Heart left ventricle (tissue), 13 donors: ENCODE results near the gene ADCK2.
A peak's percentile ranks its signal among the peaks of the same experiment; 100 is the strongest.

Experiments used
- POLR2A ChIP-seq, 2 donors: fragments of 450-650 bp; IDR thresholded peaks; one replicate each; pipeline ENCODE4 v1.6.1; 2017; ENCODE audit warnings: antibody characterized with exemption in 2 of 2, mild to moderate bottlenecking in 2 of 2, moderate library complexity in 2 of 2
- TF ChIP-seq, protein P1 (sequence below), 12 donors: fragments of 200-600 bp; sonication (generic) in 4 of 12; IDR thresholded peaks; one replicate each; pipeline versions ENCODE4 v1.5.0 to v1.8.0; 2018 to 2022; ENCODE audit warnings: antibody characterized with exemption in 12 of 12, mild to moderate bottlenecking in 5 of 12
- donor health status: ischemic (EF 13 %, LVEDD 7.1; RV severe dilation, severe dysfunction).
- donor health status: DM: no; HTN: yes; CAD: no.
- donor health status: DM: no; HTN: no; CAD: no.
- donor health status: ischemic (EF 25% LVEDD 6.9; RV normal size, moderate dysfunction).
- donor health status: ischemic (EF 25% LVEDD 5.7; RV mildly dilated, moderate dysfunction).
- donor health status: ischemic (EF 35%, LVEDD 5.7; RV mildly dilated, moderate dysfunction).
- donor health status: nonischemic (EF 11% LVEDD 7.7; RV severe dilation, severe dysfunction).
- donor health status: DM: yes; HTN: yes; CAD: no.
- donor health status: PGD.
- donor health status: ischemic (EF 29% LVEDD 5.4; RV normal size, mild dysfunction).
- donor health status: nonischemic (EF 23%, LVEDD 6.1; RV moderate dilation, normal function).

GRCh38 chr7:140673063-140673773, 473 bp downstream of the ADCK2 start:
- TF ChIP-seq, protein P1, sequence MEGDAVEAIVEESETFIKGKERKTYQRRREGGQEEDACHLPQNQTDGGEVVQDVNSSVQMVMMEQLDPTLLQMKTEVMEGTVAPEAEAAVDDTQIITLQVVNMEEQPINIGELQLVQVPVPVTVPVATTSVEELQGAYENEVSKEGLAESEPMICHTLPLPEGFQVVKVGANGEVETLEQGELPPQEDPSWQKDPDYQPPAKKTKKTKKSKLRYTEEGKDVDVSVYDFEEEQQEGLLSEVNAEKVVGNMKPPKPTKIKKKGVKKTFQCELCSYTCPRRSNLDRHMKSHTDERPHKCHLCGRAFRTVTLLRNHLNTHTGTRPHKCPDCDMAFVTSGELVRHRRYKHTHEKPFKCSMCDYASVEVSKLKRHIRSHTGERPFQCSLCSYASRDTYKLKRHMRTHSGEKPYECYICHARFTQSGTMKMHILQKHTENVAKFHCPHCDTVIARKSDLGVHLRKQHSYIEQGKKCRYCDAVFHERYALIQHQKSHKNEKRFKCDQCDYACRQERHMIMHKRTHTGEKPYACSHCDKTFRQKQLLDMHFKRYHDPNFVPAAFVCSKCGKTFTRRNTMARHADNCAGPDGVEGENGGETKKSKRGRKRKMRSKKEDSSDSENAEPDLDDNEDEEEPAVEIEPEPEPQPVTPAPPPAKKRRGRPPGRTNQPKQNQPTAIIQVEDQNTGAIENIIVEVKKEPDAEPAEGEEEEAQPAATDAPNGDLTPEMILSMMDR (IDR thresholded peaks at IDR 0.05), result peak in 2 of 12 donors; percentile 5 to 8
- TF ChIP-seq POLR2A (IDR thresholded peaks at IDR 0.05), result no peak
